Common myeloid progenitor, CD34-positive (primary cell): Measurements from ENCODE around the gene GALNT11. TPM values are rescaled to one million over a fixed set of nuclear protein-coding genes. Genes with fewer than 3 reads are reported as not detected.

ENCODE experiments used
- CTCF ChIA-PET: fragments of 350-600 bp; sonication (Branson Sonifier 250); formaldehyde crosslinking; loops from one replicate; lab custom pipeline; 2021; ENCODE audit warnings: antibody characterized with exemption; lab: Charles Lee
- POLR2A ChIA-PET: fragments of 350-600 bp; sonication (Branson Sonifier 250); formaldehyde crosslinking; loops from one replicate; lab custom pipeline; 2021; ENCODE audit warnings: antibody characterized with exemption; lab: Charles Lee
- DNase-seq, 3 donors: peaks; one replicate each; pipeline versions ENCODE4 v3.0.0 to v3.0.0-alpha.2; 2013
- H3K27ac ChIP-seq, 2 experiments: 1 replicate in 1 of 2; 2 replicates in 1 of 2; pipeline ENCODE4 v1.7.0; 2013; ENCODE audit warnings: inconsistent platforms in 2 of 2, low read length in 2 of 2, mild to moderate bottlenecking in 2 of 2, low read depth in 1 of 2, moderate library complexity in 1 of 2; ENCODE audit not compliant: severe bottlenecking in 2 of 2, insufficient read depth in 1 of 2, poor library complexity in 1 of 2
- H3K27me3 ChIP-seq, 5 experiments: replicated peaks in 2 of 5; 1 replicate in 3 of 5; 2 replicates in 2 of 5; pipeline versions ENCODE4 v1.6.1 to v1.7.0; 2013; ENCODE audit warnings: low read length in 4 of 5, mild to moderate bottlenecking in 2 of 5, moderate library complexity in 2 of 5, inconsistent platforms in 1 of 5; ENCODE audit not compliant: insufficient read depth in 5 of 5, control insufficient read depth in 4 of 5
- H3K36me3 ChIP-seq, 4 experiments: 1 replicate in 2 of 4; 2 replicates in 2 of 4; pipeline versions ENCODE4 v1.6.1 to v1.7.0; 2013; ENCODE audit warnings: low read length in 3 of 4, control low read depth in 1 of 4, mild to moderate bottlenecking in 1 of 4; ENCODE audit not compliant: control insufficient read depth in 4 of 4, insufficient read depth in 4 of 4
- H3K4me1 ChIP-seq, 4 experiments: 1 replicate in 3 of 4; 2 replicates in 1 of 4; pipeline versions ENCODE4 v1.6.1 to v1.7.1; 2013; ENCODE audit warnings: low read length in 3 of 4, mild to moderate bottlenecking in 3 of 4, control low read depth in 1 of 4, inconsistent platforms in 1 of 4, moderate library complexity in 1 of 4; ENCODE audit not compliant: control insufficient read depth in 4 of 4, insufficient read depth in 4 of 4; ENCODE audit errors: control extremely low read depth in 1 of 4
- H3K4me3 ChIP-seq, 7 experiments: 1 replicate in 4 of 7; 2 replicates in 3 of 7; pipeline versions ENCODE4 v1.5.1 to v1.7.0; 2013; ENCODE audit warnings: mild to moderate bottlenecking in 7 of 7, low read length in 6 of 7, moderate library complexity in 6 of 7, inconsistent platforms in 2 of 7, low read depth in 2 of 7, control low read depth in 1 of 7; ENCODE audit not compliant: insufficient read depth in 4 of 7, control insufficient read depth in 1 of 7; ENCODE audit errors: extremely low read depth in 1 of 7
- H3K9me3 ChIP-seq, 5 experiments: 1 replicate in 4 of 5; 2 replicates in 1 of 5; pipeline versions ENCODE4 v1.6.1 to v1.7.1; 2013; ENCODE audit warnings: low read length in 4 of 5, mild to moderate bottlenecking in 2 of 5, inconsistent platforms in 1 of 5, low read depth in 1 of 5, moderate library complexity in 1 of 5; ENCODE audit not compliant: control insufficient read depth in 4 of 5, insufficient read depth in 2 of 5; ENCODE audit errors: control extremely low read depth in 1 of 5
- WGBS: methylation state at CpG from one replicate; pipeline ENCODE4 v1.1.5; 2013; ENCODE audit not compliant: insufficient coverage; 5-methylcytosine and 5-hydroxymethylcytosine counted together
- polyA plus RNA-seq: library from polyadenylated mRNA; unstranded; fragments of 120-200 nt; gene quantifications from one replicate; pipeline ENCODE4 v1.2.1, GENCODE V29; 2013

Gene GALNT11
- polyA plus RNA-seq: 21.6 TPM

GRCh38 chr7:152025077-152025936 is at the start of gene GALNT11:
Gene GALNT11, plus strand, starts transcription at chr7:152025674. Its CDS starts 68,554 bp downstream, at chr7:152094228.
- peaks cover 2 to 10% (median 3%) of the 10 kb centered on the region in 4 experiments for H3K36me3 ChIP-seq
- peaks cover 4 to 12% (median 9%) of the 10 kb centered on the region in 4 experiments for H3K4me1 ChIP-seq
- peak within 1 kb of the TSS; percentile 71 to 87 (median 78) for H3K4me3 ChIP-seq
- CTCF ChIA-PET: interaction anchor here (1.0 to 1.1 kb wide), 3 partner anchors 11 to 16 kb away, joined by 3 to 5 read pairs (median 3); no protein-coding TSS in a partner anchor
- 4% methylated on average over 82 of the region's 84 CpGs for WGBS
- H3K27ac ChIP-seq: peak within 1 kb of the TSS in 1 of 2 experiments; percentile 77
- no peaks in the 10 kb centered on the region for H3K27me3 ChIP-seq
- peak; percentile 88 to 94 (median 93) for DNase-seq
- H3K9me3 ChIP-seq: peaks cover 0 to 3% (median 0%) of the 10 kb centered on the region in 5 experiments
- POLR2A ChIA-PET: interaction anchor here (0.6 to 1.1 kb wide), 2 partner anchors 12 to 23 kb away, joined by 3 to 5 read pairs; no protein-coding TSS in a partner anchor

- ChIA-PET CTCF (no interaction called here), POLR2A (no interaction called here)
- no peaks in the 10 kb centered on the region for H3K4me1 ChIP-seq
- 57% methylated on average over 1 of the region's 4 CpGs for WGBS
- no peaks in the 10 kb centered on the region for H3K9me3 ChIP-seq
- no peak overlapping the region for H3K4me3 ChIP-seq
- no peak for DNase-seq
- H3K36me3 ChIP-seq: no peaks in the 10 kb centered on the region
- H3K27me3 ChIP-seq: no peaks in the 10 kb centered on the region
- no peak overlapping the region for H3K27ac ChIP-seq
Measured at GRCh38 chr7:151978616-151979015, 46.9 kb upstream of the GALNT11 start.

- Histone ChIP-seq H3K9me3 (no peaks in the 10 kb centered on the region), H3K27me3 (no peaks in the 10 kb centered on the region), H3K27ac (no peak overlapping the region), H3K36me3 (no peaks in the 10 kb centered on the region), H3K4me3 (no peak overlapping the region), H3K4me1 (no peaks in the 10 kb centered on the region)
- ChIA-PET POLR2A (no interaction called here), CTCF (no interaction called here)
- no peak for DNase-seq
- WGBS: 100% methylated on average over 3 of the region's 3 CpGs
Measured at GRCh38 chr7:151981223-151981622, 44.3 kb upstream of the GALNT11 start.

DNA sequence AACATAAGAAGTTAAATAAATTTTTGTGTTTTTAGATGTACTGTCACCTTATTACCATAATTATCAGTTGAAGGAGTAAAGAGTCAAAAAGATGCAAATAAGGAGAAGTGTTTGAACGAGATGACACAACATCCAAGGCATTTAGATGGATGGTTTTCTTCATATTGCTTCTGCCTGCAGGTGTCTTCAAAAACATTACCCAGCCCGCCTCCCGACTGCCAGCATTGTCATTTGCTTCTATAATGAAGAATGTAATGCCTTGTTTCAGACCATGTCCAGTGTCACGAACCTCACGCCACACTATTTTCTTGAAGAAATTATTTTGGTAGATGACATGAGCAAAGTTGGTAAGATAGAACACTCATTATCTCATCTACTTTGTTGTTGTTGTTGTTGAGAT is 42.7 kb upstream of the GALNT11 start:
- no peak for DNase-seq
- Histone ChIP-seq H3K4me1 (no peaks in the 10 kb centered on the region), H3K4me3 (no peak overlapping the region), H3K9me3 (no peaks in the 10 kb centered on the region), H3K36me3 (no peaks in the 10 kb centered on the region), H3K27ac (no peak overlapping the region), H3K27me3 (no peaks in the 10 kb centered on the region)
- 85% methylated on average over 2 of the region's 5 CpGs for WGBS
- CTCF ChIA-PET: no interaction called here
- POLR2A ChIA-PET: no interaction called here

GRCh38 chr7:151984612-151985011 is 40.9 kb upstream of the GALNT11 start:
- DNase-seq: no peak
- Histone ChIP-seq H3K9me3 (no peaks in the 10 kb centered on the region), H3K4me1 (no peaks in the 10 kb centered on the region), H3K27me3 (no peaks in the 10 kb centered on the region), H3K4me3 (no peak overlapping the region), H3K36me3 (no peaks in the 10 kb centered on the region), H3K27ac (no peak overlapping the region)
- CTCF ChIA-PET: interaction anchor here (1.3 kb wide), 1 partner anchor 203 kb away, joined by 3 read pairs; no protein-coding TSS in a partner anchor
- POLR2A ChIA-PET: no interaction called here
- 90% methylated on average over 3 of the region's 3 CpGs for WGBS

DNA sequence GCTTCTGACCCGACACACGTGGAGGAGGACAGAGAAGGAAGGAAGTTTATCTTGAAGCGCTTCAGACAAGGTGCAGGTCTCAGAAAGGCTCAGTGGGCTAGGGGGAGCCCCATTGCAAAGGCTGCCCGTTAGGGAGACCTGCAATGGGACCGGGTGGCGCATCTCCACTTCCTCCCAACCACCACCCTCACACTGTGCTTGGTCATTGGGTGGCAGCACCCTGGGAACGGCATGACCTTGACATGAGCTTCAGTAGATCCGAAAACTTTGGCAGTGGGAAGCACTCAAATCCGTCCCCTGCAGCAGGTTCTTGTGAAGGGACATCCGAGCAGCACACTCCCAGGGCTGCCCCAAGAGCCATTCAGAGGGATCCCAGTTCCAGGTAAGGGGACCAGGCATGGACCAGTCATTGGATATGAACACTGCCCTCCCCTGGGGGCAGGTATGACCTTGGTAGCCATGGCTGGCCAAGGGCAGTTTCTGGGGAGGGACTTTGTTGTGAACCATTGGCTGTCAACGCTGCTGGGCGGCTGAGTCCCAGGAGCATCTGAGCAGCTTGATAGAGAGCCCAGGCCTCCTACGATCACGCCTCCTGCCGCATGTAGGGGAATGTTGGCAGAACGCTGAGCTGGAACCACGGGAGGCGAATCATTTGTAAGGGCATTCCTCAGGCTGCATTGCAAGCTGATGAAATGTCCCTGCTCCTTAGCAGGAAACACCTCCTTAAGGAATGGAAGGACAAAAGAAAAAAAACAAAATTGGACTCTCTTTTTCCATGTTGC is 37.5 kb upstream of the GALNT11 start:
- Histone ChIP-seq H3K27ac (no peak overlapping the region), H3K36me3 (no peaks in the 10 kb centered on the region), H3K9me3 (no peaks in the 10 kb centered on the region), H3K4me1 (peaks cover 0 to 5% (median 1%) of the 10 kb centered on the region in 4 experiments), H3K4me3 (no peak overlapping the region), H3K27me3 (no peaks in the 10 kb centered on the region)
- POLR2A ChIA-PET: no interaction called here
- 87% methylated on average over 14 of the region's 18 CpGs for WGBS
- CTCF ChIA-PET: no interaction called here
- DNase-seq: no peak
